ENCODE data around the gene CDK5RAP2. TPM values are rescaled to one million over a fixed set of nuclear protein-coding genes. Genes with fewer than 3 reads are reported as not detected.

Gene CDK5RAP2
- total RNA-seq, 6 experiments from 2014 or later: 25.9 to 61.6 (median 34.7) TPM

GRCh38 chr9:120377268-120378159 is 202.5 kb downstream of the CDK5RAP2 start:
- no peak for DNase-seq
- no peak overlapping the region for H3K27ac ChIP-seq
- 88% methylated on average over 14 of the region's 23 CpGs for WGBS (ENCODE audit: insufficient coverage, low coverage, low lambda C conversion rate, missing lambda C conversion rate)

DNA sequence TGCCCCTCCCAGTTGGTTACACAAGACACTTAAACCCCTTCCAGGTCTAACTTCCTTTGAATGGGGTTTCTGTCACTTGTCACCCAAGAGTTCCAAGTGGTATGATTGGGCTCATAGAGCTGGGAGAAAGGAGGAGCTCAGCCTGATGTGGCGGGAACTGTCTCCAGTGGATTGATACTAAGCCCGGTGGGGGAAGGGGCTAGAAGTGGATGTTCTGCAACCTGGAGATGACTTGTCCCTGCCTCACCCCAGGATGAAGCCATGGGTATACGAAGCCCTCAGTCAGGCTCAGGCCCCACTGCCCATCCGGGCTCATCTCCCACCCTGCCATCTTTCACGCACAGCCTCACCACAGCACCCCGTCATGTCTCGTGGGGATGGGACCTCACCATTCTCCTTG is 203.9 kb downstream of the CDK5RAP2 start:
- H3K27me3 ChIP-seq: no peaks in the 10 kb centered on the region
- no peak for DNase-seq
- WGBS (ENCODE audit: insufficient coverage, low coverage, low lambda C conversion rate, missing lambda C conversion rate): 82% methylated on average over 3 of the region's 7 CpGs
- TF ChIP-seq, protein P1, sequence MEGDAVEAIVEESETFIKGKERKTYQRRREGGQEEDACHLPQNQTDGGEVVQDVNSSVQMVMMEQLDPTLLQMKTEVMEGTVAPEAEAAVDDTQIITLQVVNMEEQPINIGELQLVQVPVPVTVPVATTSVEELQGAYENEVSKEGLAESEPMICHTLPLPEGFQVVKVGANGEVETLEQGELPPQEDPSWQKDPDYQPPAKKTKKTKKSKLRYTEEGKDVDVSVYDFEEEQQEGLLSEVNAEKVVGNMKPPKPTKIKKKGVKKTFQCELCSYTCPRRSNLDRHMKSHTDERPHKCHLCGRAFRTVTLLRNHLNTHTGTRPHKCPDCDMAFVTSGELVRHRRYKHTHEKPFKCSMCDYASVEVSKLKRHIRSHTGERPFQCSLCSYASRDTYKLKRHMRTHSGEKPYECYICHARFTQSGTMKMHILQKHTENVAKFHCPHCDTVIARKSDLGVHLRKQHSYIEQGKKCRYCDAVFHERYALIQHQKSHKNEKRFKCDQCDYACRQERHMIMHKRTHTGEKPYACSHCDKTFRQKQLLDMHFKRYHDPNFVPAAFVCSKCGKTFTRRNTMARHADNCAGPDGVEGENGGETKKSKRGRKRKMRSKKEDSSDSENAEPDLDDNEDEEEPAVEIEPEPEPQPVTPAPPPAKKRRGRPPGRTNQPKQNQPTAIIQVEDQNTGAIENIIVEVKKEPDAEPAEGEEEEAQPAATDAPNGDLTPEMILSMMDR (IDR thresholded peaks at IDR 0.05): no peak
- no peak for TF ChIP-seq POLR2A (IDR thresholded peaks at IDR 0.05)
- intact Hi-C loops (cut with DNase I): no loop called here
- no peak overlapping the region for H3K4me3 ChIP-seq
- no peaks in the 10 kb centered on the region for H3K9me3 ChIP-seq
- H3K27ac ChIP-seq: no peak overlapping the region
- H3K36me3 ChIP-seq: no peaks in the 10 kb centered on the region
- H3K4me1 ChIP-seq: no peaks in the 10 kb centered on the region
- ATAC-seq: no peak

More at GRCh38 chr9:120377268-120378159, 202.5 kb downstream of the CDK5RAP2 start:
- H3K4me1 ChIP-seq: no peaks in the 10 kb centered on the region
- TF ChIP-seq, protein P1 (IDR thresholded peaks at IDR 0.05): no peak
- TF ChIP-seq POLR2A (IDR thresholded peaks at IDR 0.05): no peak
- intact Hi-C loops (cut with DNase I): no loop called here
- no peaks in the 10 kb centered on the region for H3K27me3 ChIP-seq
- H3K36me3 ChIP-seq: no peaks in the 10 kb centered on the region
- ATAC-seq: no peak
- no peak overlapping the region for H3K4me3 ChIP-seq
- H3K9me3 ChIP-seq: no peaks in the 10 kb centered on the region

- WGBS (ENCODE audit: insufficient coverage, low coverage, low lambda C conversion rate, missing lambda C conversion rate): 100% methylated on average over 1 of the region's 4 CpGs
- Histone ChIP-seq H3K27me3 (no peaks in the 10 kb centered on the region), H3K9me3 (no peaks in the 10 kb centered on the region), H3K27ac (no peak overlapping the region), H3K36me3 (no peaks in the 10 kb centered on the region), H3K4me3 (no peak overlapping the region), H3K4me1 (no peaks in the 10 kb centered on the region)
- TF ChIP-seq, protein P1 (IDR thresholded peaks at IDR 0.05): no peak
- no peak for TF ChIP-seq POLR2A (IDR thresholded peaks at IDR 0.05)
- no peak for ATAC-seq
- intact Hi-C loops (cut with DNase I): no loop called here
- no peak for DNase-seq
Observed at GRCh38 chr9:120375316-120375715, 204.7 kb downstream of the CDK5RAP2 start.

- H3K36me3 ChIP-seq: no peaks in the 10 kb centered on the region
- TF ChIP-seq, protein P1 (IDR thresholded peaks at IDR 0.05): no peak
- no peak for TF ChIP-seq POLR2A (IDR thresholded peaks at IDR 0.05)
- H3K4me1 ChIP-seq: no peaks in the 10 kb centered on the region
- H3K27ac ChIP-seq: no peak overlapping the region
- H3K9me3 ChIP-seq: no peaks in the 10 kb centered on the region
- 100% methylated on average over 1 of the region's 14 CpGs for WGBS (ENCODE audit: insufficient coverage, low coverage, low lambda C conversion rate, missing lambda C conversion rate)
- intact Hi-C loops (cut with DNase I): no loop called here
- no peak for DNase-seq
- no peaks in the 10 kb centered on the region for H3K27me3 ChIP-seq
- no peak overlapping the region for H3K4me3 ChIP-seq
- ATAC-seq: no peak
Observed at GRCh38 chr9:120374817-120375216, 205.2 kb downstream of the CDK5RAP2 start.
